A673 (cell line): Measurements from ENCODE around the gene PPM1F.

ENCODE experiments used
- EZH2 ChIP-seq: fragments of 200-600 bp; sonication (generic); IDR thresholded peaks from 2 replicates; pipeline ENCODE4 v1.6.1; 2017; ENCODE audit warnings: borderline replicate concordance, low read depth, mild to moderate bottlenecking, mixed read lengths, antibody characterized with exemption, low read length; ENCODE audit not compliant: poor library complexity, severe bottlenecking
- TF ChIP-seq, protein P1 (sequence below): fragments of 300-800, 200-600 bp; sonication (generic); conservative IDR thresholded peaks from 2 replicates; pipeline ENCODE4 v1.5.1; 2017; ENCODE audit warnings: low read depth, mild to moderate bottlenecking, antibody characterized with exemption, low read length, moderate library complexity, mixed read lengths

DNA sequence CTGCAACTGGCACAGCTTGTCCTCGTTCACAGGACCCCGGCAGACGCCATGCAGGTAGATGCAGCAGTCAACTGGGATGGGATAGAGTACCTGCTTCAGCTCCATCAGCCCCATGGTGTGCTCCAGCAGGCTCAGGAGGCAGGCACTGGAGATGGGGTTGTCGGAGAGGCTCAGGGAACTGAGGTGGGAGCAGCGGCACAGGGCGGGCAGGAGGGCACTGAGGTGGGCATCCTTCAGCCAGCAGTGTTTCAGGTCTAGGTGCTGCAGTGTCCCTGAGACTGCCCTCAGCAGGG is 38.6 kb upstream of the PPM1F start:
- TF ChIP-seq, protein P1, sequence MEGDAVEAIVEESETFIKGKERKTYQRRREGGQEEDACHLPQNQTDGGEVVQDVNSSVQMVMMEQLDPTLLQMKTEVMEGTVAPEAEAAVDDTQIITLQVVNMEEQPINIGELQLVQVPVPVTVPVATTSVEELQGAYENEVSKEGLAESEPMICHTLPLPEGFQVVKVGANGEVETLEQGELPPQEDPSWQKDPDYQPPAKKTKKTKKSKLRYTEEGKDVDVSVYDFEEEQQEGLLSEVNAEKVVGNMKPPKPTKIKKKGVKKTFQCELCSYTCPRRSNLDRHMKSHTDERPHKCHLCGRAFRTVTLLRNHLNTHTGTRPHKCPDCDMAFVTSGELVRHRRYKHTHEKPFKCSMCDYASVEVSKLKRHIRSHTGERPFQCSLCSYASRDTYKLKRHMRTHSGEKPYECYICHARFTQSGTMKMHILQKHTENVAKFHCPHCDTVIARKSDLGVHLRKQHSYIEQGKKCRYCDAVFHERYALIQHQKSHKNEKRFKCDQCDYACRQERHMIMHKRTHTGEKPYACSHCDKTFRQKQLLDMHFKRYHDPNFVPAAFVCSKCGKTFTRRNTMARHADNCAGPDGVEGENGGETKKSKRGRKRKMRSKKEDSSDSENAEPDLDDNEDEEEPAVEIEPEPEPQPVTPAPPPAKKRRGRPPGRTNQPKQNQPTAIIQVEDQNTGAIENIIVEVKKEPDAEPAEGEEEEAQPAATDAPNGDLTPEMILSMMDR = no peak
- TF ChIP-seq EZH2 = no peak
